GM18873 (cell line): ENCODE results near the gene CFAP20DC.

Source experiments
- ATAC-seq: cut with Tn5 transposase; IDR thresholded peaks from one replicate; pipeline ENCODE4 v1.9.1; 2021; ENCODE audit warnings: mild to moderate bottlenecking, moderate library complexity, moderate number of reproducible peaks; ENCODE audit not compliant: unreplicated experiment, low FRiP score

The CFAP20DC gene

GRCh38 chr3:59027607-59028006 is 22.2 kb downstream of the CFAP20DC start:
- no peak for ATAC-seq

- no peak for ATAC-seq
Observed at GRCh38 chr3:59023612-59024011, 26.2 kb downstream of the CFAP20DC start.

DNA sequence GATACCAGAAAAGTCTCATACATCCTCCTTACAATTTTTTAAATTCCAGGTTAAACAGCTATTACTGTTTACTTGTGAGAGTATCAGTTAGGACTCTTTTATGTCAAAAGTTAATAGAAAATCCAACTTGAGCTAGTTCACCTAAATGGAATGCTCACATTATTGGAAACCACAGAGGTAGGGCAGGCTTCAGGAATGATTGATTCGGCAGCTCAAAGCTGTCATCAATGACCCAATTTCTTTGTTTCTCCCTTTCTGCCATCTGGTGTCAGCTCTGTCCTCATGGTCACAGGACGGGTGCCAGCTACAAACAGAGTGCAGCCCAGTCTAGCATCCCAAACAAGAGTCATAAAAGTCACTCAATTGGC is 32.2 kb downstream of the CFAP20DC start:
- ATAC-seq = no peak

GRCh38 chr3:59016930-59017616 is 32.8 kb downstream of the CFAP20DC start:
- ATAC-seq = no peak

DNA sequence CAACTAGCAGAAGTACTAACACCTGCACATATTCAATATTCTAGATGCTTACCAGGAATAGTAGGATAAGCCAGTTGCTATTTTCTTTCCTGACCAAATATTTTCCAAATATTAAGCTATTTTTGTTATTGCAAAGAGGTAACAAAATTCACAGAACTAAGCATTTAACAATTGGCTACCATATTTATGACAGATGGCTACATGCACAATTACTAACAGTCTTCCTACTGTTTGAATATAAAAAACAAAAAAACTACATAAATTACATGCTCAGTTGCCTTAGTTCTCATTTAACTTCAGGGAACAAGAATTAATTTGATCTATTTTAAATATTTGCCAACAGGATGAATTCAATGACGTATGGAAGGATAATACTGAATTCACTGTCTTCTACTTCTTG is 36.2 kb downstream of the CFAP20DC start:
- ATAC-seq = no peak

- ATAC-seq = no peak
Observed at GRCh38 chr3:59006634-59007517, 42.9 kb downstream of the CFAP20DC start.

GRCh38 chr3:59001675-59002074 is 48.1 kb downstream of the CFAP20DC start:
- ATAC-seq = no peak

DNA sequence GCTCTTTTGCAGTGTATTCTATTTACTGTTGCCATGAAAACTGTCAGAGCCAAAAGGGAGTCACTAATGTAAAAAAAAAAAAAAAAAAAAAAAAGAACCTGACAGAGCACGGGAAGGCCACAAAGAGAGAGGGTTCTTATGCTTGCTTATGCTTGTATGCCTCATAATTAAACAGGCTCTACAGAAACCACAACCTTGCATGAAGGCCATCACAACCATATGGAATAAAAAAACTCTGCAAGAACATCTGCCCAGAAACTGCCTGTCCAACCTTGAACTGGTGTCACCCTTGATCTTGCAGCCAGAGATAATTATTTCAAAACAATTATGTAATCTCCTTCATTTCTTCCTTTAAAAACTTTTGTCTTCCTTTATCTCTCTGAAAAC is 50.1 kb downstream of the CFAP20DC start:
- no peak for ATAC-seq

DNA sequence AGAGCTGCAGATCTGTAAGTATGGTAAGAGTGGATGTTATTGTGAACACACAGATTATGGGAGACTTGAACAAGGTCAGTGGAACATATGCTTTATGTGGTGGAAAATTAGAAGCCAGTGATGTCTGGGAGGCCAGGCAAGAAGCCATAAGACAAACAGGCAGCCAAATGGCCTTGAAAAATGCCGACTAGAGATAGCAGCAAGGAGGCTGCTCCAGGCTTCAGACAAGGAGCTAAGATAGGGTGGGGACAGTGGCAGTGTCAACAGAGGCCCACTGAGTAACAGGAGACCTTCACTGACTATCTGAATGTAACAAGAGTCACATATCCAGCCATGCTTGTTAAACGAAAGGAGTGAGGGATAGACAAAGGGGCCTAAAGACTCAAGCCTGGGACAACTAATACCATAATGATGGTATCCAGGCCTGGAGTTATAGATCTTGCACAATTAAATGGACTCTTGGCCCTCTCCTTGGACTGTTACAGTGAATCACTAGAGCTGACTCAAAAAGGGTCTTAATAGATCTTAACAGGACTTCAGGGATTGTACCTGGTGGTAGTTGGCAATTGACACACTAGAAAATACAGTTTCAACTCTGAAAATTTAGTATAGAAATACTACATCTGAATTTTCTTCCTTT is 50.6 kb downstream of the CFAP20DC start:
- no peak for ATAC-seq

DNA sequence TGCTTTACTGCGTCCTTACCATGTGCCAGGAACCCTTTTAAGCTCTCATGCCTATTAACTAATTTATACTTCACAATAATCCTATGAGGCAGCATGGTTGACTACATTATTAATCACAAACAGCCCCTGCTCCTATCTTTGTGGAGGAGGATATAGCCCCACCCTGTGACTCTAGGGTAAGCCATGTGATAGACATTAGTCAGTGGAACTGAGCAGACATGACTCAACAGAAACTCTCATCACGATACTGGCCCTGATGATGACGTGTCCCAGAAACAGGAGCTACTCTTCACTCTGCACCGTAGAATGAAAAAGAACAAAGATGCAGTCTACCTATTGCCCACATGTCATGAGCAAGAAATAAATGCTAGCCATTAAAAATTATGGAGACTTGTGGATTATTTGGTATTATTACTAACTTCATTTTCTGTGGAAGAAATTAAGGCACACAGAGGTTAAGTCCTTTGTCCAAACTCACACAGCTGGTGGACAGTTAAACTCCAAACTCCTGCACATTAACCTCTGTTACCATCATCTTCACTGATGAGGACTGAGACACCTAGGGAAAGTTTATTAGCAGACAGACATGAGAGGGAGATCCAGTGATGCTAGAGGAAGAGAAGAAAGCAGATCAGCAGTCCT is 51.2 kb downstream of the CFAP20DC start:
- no peak for ATAC-seq

DNA sequence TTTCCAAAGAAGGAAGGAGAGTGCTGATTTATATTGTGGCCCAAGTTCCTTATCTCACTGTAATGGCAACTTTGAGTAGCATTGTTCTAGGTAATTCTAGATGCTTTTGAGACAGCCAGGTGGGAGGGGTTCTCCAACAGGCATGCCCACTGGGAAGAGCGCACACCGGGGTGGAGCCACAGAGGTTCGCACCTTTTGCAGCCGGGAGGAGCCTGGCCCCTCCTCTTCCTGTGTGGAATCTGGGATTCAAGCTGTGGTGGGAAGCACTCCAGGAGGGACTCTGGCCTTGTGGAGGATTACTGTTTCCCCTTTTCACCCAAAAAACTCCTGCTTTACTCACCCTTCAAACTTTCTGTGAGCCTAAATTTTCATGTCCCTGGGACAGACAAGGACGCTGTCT is 53.1 kb downstream of the CFAP20DC start:
- ATAC-seq = no peak

DNA sequence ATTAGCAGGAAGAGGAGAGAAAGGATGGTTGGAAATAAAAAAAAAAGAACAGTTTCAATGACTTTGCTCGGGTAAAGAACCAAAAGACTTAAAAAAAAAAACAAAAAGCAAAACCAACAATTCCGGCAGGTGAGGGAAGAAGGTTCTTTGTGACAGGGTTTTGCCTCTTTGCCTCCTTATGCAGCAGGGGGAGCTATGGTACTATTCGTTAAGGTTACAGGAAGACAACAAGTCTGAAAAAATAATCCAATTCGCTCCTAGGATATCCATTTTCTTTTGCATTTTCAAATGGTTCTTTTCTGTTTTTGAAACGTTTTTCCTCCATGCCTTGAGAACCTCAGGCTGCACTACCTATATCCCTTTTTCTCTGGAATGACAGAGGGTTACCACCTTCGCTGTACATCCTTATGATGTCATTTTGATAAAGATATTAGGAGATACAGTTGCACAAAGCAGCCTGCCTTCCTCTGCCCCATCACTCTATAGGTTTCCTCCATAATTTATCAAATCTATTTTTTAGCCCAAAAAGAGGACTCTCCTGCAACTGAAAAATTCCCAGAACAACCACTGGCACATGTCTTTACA is 55.0 kb downstream of the CFAP20DC start:
- no peak for ATAC-seq

DNA sequence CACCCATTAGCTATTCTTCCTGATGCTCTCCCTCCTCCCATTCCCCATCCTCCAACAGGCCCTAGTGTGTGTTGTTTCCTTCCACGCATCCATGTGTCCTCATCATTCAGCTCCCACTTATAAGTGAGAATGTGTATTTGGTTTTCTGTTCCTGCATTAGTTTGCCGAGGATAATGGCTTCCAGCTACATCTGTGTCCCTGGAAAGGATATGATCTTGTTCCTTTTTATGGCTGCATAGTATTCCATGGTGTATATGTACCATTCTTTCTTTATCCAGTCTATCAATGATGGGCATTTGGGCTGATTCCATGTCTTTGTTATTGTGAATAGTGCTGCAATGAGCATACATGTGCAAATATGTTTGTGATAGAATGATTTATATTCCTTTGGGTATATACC is 56.3 kb downstream of the CFAP20DC start:
- ATAC-seq = no peak

- ATAC-seq = no peak
Observed at GRCh38 chr3:58991623-58992022, 58.2 kb downstream of the CFAP20DC start.

- no peak for ATAC-seq
Observed at GRCh38 chr3:58991026-58991425, 58.8 kb downstream of the CFAP20DC start.

- ATAC-seq = no peak
Observed at GRCh38 chr3:58989955-58990354, 59.9 kb downstream of the CFAP20DC start.

GRCh38 chr3:58989163-58989562 is 60.7 kb downstream of the CFAP20DC start:
- no peak for ATAC-seq

- no peak for ATAC-seq
Observed at GRCh38 chr3:58988041-58988440, 61.8 kb downstream of the CFAP20DC start.

DNA sequence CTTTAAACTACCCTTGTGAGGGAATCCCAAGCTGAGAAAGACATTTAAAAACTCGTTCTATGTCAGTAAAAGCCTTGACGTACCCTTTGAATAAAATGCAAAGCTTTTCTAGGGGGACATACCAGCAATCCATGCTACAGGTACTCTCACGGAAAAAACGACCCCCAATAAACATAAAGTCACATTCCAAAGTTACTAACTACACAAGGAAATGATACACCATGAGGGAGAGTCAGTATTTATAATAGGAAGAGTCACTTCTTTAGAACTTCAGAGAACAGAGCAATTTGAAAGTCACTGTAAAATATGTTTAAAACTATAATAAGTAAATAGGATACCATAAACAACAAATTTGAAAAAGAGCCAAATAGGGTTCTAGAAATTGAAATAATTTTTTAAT is 63.2 kb downstream of the CFAP20DC start:
- no peak for ATAC-seq

DNA sequence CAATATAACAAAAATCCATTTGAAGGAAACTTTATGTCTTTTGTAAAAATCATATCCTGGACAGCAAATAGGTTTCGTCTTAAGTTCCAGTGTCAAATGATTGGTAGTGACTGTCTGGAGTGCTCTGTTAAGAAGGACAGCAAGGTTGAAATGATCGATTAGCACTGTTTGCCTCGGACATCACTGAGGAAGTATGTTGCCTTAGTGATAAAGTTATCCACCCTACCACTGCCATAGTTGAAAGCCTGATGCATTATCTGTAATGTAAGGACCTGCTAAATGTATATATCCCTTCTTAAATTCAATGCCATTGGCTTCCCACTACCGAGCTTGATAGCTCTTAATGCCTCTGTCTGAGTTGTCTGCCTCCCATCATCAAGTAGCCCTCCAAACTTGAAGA is 70.0 kb downstream of the CFAP20DC start:
- no peak for ATAC-seq

GRCh38 chr3:58973796-58974195 is 76.0 kb downstream of the CFAP20DC start:
- no peak for ATAC-seq
